GOT3 (cell line): ENCODE measurements around the gene MSH6.
"Not testable (repeated sequence)": the region's sequence is repeated elsewhere in the genome, so short reads cannot be mapped to it uniquely, and the experiment has no call there.

Source experiments
- DNase-seq: peaks from one replicate; lab custom pipeline; 2025; ENCODE audit warnings: mixed read lengths; lab: John Stamatoyannopoulos, UW

Gene MSH6

DNA sequence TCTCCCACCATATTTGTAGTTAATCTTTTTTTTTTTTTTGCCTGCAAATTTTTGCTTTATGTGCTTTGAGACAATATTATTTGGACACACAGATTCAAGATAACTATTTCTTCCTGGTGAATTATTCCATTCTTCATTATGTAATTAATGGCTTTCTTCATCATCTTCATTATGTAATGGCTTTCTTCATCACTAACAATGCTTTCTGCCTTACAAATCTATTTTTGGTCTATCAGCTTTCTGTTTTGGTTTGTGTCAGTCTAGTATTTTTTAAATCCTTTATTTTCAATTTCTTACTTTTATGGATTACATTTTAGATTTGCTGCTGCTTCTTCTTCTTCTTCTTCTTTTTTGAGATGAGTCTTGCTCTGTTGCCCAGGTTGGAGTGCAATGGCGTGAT is 60.5 kb downstream of the MSH6 start:
- no peak for DNase-seq

- no peak for DNase-seq
Observed at GRCh38 chr2:47844162-47844561, 61.2 kb downstream of the MSH6 start.

- no peak for DNase-seq
Observed at GRCh38 chr2:47849368-47849767, 66.4 kb downstream of the MSH6 start.

GRCh38 chr2:47850198-47850597 is 67.3 kb downstream of the MSH6 start:
- DNase-seq = no peak

DNA sequence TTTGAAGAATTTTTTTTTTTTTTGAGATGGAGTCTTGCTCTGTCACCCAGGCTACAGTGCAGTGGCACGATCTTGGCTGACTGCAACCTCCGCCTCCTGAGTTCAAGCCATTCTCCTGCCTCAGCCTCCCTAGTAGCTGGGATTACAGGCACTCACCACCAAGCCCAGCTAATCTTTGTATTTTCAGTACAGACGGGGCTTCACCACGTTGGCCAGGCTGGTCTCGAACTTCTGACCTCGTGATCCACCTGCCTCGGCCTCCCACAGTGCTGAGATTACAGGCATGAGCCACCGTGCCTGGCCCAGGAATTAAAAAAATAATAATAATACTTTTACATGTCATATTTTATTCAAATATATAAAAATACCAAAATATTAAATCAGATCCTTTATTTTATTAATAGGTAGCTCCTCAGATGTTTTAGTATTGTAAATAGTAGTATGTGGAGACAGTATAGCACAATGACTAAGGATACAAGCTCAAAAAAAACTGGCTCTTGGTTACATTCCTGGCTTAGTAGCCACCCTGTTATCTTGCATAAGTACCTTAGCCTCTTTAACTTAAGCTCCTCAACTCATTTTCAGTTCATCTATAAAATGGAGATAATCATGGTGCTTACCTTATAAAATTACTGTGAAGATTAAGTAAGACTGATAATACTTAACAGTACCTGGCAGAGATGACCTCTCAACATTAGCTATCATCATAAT is 70.3 kb downstream of the MSH6 start:
- DNase-seq = not testable (repeated sequence)
